ENCODE measurements around the gene WDFY2.

DNA sequence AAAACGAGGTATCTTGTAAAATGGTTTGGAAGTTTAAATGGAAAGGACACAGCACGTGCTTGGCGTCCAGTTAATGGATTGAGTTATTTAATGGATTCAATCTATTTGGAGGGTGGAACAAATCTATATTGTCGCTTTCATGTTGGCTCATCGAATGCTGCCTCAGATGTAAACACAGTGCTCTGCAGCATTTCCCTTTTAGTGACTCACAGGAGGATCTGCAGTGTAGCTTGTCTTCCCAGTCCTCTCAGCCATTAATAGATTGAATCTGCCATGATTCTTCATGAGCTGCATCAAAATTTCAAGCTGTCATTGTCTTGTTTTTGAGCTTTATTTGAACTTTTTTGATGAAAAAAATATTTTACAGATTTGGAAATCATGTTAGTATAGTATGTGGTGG, 175.0 kb downstream of the WDFY2 start:
- TF ChIP-seq, protein P1, sequence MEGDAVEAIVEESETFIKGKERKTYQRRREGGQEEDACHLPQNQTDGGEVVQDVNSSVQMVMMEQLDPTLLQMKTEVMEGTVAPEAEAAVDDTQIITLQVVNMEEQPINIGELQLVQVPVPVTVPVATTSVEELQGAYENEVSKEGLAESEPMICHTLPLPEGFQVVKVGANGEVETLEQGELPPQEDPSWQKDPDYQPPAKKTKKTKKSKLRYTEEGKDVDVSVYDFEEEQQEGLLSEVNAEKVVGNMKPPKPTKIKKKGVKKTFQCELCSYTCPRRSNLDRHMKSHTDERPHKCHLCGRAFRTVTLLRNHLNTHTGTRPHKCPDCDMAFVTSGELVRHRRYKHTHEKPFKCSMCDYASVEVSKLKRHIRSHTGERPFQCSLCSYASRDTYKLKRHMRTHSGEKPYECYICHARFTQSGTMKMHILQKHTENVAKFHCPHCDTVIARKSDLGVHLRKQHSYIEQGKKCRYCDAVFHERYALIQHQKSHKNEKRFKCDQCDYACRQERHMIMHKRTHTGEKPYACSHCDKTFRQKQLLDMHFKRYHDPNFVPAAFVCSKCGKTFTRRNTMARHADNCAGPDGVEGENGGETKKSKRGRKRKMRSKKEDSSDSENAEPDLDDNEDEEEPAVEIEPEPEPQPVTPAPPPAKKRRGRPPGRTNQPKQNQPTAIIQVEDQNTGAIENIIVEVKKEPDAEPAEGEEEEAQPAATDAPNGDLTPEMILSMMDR (IDR thresholded peaks at IDR 0.05; ENCODE audit: poor library complexity, severe bottlenecking): no peak
- no peak for TF ChIP-seq POLR2AphosphoS5 (IDR thresholded peaks at IDR 0.05)
- TF ChIP-seq TAF1 (IDR thresholded peaks at IDR 0.05; ENCODE audit: low read depth): no peak
- no peak for TF ChIP-seq EZH2 (IDR thresholded peaks at IDR 0.05; ENCODE audit: borderline replicate concordance, insufficient read depth, low read length, poor library complexity, severe bottlenecking)
- TF ChIP-seq, protein P2, sequence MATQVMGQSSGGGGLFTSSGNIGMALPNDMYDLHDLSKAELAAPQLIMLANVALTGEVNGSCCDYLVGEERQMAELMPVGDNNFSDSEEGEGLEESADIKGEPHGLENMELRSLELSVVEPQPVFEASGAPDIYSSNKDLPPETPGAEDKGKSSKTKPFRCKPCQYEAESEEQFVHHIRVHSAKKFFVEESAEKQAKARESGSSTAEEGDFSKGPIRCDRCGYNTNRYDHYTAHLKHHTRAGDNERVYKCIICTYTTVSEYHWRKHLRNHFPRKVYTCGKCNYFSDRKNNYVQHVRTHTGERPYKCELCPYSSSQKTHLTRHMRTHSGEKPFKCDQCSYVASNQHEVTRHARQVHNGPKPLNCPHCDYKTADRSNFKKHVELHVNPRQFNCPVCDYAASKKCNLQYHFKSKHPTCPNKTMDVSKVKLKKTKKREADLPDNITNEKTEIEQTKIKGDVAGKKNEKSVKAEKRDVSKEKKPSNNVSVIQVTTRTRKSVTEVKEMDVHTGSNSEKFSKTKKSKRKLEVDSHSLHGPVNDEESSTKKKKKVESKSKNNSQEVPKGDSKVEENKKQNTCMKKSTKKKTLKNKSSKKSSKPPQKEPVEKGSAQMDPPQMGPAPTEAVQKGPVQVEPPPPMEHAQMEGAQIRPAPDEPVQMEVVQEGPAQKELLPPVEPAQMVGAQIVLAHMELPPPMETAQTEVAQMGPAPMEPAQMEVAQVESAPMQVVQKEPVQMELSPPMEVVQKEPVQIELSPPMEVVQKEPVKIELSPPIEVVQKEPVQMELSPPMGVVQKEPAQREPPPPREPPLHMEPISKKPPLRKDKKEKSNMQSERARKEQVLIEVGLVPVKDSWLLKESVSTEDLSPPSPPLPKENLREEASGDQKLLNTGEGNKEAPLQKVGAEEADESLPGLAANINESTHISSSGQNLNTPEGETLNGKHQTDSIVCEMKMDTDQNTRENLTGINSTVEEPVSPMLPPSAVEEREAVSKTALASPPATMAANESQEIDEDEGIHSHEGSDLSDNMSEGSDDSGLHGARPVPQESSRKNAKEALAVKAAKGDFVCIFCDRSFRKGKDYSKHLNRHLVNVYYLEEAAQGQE (IDR thresholded peaks at IDR 0.05; ENCODE audit: borderline replicate concordance): no peak
- no peak for TF ChIP-seq RAD21 (conservative IDR thresholded peaks at IDR 0.05)
- no peak for TF ChIP-seq EP300 (conservative IDR thresholded peaks at IDR 0.05; ENCODE audit: poor library complexity, severe bottlenecking)
